ENCODE results near the gene RAB42. TPM values are rescaled to one million over a fixed set of nuclear protein-coding genes. Genes with fewer than 3 reads are reported as not detected.

Gene RAB42
- polyA plus RNA-seq, 3 donors: 0.12 to 0.23 TPM; not detected in 1

GRCh38 chr1:28580722-28581530 lies 11.1 kb upstream of the RAB42 start:
- peaks cover 21 to 35% of the 10 kb centered on the region in 2 donors for H3K36me3 ChIP-seq (replicated peaks in 1 of 2; ENCODE audit: control insufficient read depth in 1 of 2, insufficient read depth in 2 of 2, low read length in 2 of 2)

More at GRCh38 chr1:28580722-28581530, 11.1 kb upstream of the RAB42 start:
- Histone ChIP-seq H4K20me1 (ENCODE audit: insufficient read depth, low read length) (peaks cover 34% of the 10 kb centered on the region), H3K4me2 (replicated peaks; ENCODE audit: extremely low read depth, low read length, poor library complexity, severe bottlenecking) (peak overlapping the region; percentile 98), H3K27me3 (ENCODE audit: control insufficient read depth in 2 of 2, insufficient read depth in 2 of 2, low read length in 2 of 2) (no peaks in the 10 kb centered on the region), H2AFZ (ENCODE audit: insufficient read depth, low read depth, low read length, poor library complexity, severe bottlenecking) (peak overlapping the region; percentile 99), H3K4me3 (replicated peaks in 1 of 3; ENCODE audit: low read depth in 2 of 3, low read length in 3 of 3) (peak overlapping the region; percentile 65 to 88 (median 82)), H3K27ac (ENCODE audit: low read depth in 1 of 2, low read length in 2 of 2) (peak overlapping the region in 1 of 2 donors; percentile 76), H3K79me2 (ENCODE audit: insufficient read depth, low read length) (peaks cover 27% of the 10 kb centered on the region), H3K9ac (ENCODE audit: insufficient read depth, low read length, poor library complexity, severe bottlenecking) (peak overlapping the region; percentile 82), H3K9me3 (replicated peaks in 1 of 2; ENCODE audit: control insufficient read depth in 1 of 2, insufficient read depth in 1 of 2, low read length in 2 of 2) (no peaks in the 10 kb centered on the region), H3K4me1 (ENCODE audit: control insufficient read depth in 1 of 2, insufficient read depth in 2 of 2, low read length in 2 of 2) (peaks cover 25 to 34% of the 10 kb centered on the region in 2 donors)
- WGBS (ENCODE audit: insufficient coverage): 0% methylated on average over 21 of the region's 26 CpGs
- intact Hi-C loops (cut with micrococcal nuclease): loop anchor here in 1 of 2 donors (5.0 kb wide), 2 partner anchors 61 to 74 kb away; partner anchors contain the start of genes RCC1 and TAF12
- H3K27me3 Mint-ChIP-seq (ENCODE audit: low read depth in 3 of 3): peaks cover 0 to 3% (median 0%) of the 10 kb centered on the region in 3 donors
- peak overlapping the region; percentile 91 to 93 for H3K4me3 Mint-ChIP-seq
- H3K27ac Mint-ChIP-seq: peak overlapping the region; percentile 64 to 95 (median 90)
- H3K9me3 Mint-ChIP-seq: no peaks in the 10 kb centered on the region
- peaks cover 48% of the 10 kb centered on the region for H3K4me1 Mint-ChIP-seq
- TF ChIP-seq CTCF (IDR thresholded peaks at IDR 0.05): peak; percentile 13
- H3K36me3 Mint-ChIP-seq: peaks cover 27 to 37% of the 10 kb centered on the region in 2 donors
- DNase-seq: peak; percentile 18 to 64 (median 41)

Data from CD14-positive monocyte (primary cell).